Dedifferentiated amniotic fluid mesenchymal stem cell (primary cell): Measurements from ENCODE around the gene IL1R2.

ENCODE experiments used
- DNase-seq: peaks from one replicate; pipeline ENCODE4 v3.0.0-alpha.2; 2016; ENCODE audit errors: extremely low spot score

Gene IL1R2

DNA sequence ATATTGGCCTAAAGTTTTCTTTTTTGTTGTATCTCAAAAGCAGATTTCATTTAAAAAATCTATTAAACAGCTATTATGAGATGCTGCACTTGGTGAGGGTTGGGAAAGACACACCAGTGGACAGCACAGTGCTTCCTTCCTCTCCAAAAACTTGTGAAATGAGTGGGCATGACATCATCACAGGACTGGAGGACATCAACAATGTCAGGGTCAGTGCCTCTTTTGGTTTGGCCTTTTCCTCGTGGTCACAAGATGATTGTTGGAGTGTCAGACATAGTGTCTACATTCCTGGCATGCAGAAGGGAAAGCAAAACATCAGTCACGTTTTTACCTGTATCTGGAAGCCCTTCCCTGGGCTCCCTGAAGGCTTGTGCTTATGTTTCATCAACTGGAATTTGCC is 49.6 kb downstream of the IL1R2 start:
- DNase-seq: no peak

DNA sequence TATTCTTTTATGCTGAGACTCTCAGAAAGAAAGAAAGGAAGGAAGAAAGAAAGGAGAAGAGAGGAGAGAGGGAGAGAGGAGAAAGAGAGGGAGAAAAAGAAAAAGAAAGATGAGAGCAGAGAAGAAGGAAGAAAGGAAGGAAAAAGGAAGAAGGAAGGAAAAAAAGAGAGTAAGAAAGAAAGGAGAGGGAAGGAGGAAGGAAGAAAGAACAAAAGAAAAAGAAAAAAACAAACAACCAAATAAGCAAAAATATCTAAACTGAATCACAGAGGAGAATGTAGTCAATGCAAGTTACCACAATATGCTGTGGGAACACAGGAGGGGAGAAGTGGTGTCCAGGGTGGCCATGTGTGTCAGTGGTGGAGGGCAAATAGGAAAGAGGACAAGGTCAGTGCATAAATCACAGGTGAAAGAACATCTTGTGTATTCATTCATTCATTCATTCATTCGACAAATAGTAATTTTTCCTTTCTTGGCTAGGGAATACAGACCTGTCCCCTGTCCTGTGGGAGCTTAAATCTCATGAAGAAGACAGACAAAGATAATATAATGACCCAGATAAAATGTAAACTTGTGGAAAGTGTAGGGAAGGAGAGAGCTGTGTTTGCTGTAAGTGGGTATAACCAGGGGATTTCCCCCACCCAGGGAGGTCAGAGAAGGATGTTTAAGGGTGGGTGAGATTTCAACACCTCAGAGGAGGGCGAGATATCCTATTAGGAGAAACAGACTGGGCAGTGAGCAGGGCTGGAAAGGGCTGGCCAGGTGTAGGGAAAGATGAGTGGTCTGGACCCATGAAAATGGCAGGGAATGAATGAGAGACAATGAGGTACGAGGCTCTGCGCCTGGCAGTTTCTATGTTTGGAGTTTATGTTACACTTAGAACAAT is 50.7 kb downstream of the IL1R2 start:
- no peak for DNase-seq

DNA sequence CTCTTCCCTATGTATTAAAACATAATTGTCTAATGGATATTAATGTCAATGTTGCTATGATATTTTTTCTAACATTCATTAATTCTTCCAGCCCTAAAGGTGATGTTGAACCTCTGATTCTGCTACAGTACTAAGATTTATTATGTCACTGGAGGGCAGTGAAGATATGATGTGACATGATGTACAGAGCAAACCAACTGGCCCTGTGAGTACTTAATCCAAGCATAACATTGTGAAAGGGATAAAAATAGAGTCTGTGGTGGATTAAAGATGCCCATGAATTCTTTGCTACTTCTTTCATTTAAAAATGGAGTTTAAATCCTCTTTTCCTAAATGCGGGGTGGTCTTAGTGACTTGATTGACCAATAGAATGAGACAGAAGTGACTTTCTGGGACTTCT is 51.8 kb downstream of the IL1R2 start:
- no peak for DNase-seq

DNA sequence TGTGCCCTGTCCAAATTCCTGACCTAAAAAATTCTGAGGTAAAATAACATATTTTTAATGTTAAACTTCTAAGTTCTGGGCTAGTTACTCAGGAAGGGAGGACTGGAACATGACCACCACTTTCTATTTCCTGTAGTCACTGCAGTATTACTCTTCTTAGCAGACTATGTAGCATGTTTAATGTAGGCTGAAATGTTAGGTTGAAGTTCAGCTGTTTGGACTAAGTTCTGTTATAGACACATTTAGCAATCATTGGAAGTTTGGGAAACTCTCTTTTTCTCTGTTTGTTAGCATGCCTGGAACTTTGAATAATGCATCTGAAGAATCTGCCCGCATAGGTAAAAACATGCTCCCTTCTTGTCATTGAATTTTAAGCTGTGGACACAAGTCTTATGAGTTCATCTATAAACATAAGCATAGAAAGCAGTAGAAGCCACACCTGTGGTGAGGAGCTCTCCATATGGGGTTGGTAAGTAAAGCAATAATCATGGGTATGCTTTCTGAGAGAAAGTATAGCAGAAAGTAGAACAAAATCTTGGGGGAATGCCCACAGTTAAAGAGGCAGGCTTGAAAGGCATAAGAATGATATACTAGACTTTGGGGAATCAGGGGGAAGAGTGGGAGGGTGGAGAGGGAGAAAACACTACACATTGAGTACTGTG is 52.6 kb downstream of the IL1R2 start:
- DNase-seq: no peak

DNA sequence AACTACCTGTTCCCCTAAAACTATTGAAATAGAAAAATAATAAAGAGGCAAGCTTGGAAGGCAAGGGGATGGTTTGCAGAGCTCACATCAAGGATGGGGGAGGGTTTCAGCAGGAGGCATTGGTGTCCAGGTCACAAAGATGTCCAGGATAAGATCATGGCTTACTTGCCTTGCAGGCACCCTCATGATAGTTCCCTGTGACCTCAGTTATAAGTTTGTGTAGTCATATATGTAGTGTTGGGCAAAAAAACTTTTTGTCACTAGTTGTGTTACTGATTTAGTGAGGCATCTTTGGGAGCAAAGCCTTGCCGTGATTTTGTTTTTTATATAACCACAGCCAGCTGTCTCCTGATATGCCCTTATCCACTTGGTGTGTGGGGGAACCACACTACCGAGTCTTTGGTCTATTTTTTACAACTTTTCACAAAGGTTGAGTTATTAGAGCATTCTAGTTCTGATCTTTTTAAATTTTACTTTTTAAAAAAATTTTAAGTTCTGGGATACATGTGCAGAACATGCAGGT is 53.3 kb downstream of the IL1R2 start:
- no peak for DNase-seq

DNA sequence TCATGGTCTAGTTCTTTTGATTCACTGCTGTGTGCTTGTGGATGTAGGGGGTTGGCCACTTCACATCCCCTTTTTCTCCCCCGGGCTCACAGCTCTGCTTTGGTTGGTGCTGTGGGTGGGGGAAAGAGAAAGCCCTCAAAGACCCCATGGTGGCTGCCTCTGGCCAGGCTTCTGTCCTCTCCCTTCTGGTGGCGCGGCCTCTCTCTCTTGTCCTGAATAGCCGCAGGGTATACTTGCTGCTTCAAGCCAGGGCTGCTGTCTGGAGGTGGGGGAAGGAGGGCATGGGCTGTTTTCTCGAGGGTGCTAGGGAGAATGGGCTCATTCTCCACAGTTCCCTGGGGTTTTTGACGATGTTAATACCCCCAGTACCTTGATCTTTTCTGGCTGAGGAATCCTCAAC is 53.9 kb downstream of the IL1R2 start:
- no peak for DNase-seq

DNA sequence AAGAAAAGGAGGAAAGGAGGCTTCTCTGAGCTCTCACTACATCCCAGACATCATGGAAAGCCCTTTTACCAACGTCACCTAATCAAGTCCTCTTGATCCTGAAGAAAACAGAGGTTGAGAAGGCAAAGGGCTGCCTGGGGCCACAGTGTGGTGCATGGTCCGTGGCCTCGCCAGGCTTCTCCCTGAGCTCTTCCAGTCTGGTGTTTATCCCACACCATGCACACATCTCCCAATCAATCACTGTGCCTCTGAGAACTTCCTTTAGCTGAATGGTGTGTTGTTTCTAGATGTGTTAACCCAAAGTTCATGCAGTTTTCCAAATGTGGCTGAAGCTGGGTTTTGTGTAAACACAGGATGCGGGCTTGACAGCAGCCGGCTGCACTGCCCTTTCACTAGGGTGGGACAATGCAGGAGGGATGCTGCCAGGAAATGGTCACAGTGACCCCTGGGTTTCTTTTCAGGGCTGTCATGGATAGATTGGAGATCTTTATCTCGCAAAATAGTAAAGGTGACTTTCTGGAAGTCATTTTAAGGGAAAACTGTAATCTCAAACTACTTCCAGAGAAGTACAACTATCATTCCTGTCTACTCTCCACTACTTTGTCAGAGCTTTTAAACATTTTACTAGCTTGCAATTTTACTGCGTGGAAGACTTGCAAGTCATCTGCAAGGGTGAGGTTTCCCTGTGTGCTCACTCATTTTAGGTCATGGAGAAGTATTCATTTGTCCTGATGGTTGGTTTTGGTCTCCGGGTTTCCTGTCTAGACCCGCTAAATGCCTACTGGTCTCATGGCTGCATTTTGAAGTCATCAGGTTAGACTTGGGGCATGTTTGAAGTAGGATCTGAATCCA is 54.6 kb downstream of the IL1R2 start:
- DNase-seq: no peak

DNA sequence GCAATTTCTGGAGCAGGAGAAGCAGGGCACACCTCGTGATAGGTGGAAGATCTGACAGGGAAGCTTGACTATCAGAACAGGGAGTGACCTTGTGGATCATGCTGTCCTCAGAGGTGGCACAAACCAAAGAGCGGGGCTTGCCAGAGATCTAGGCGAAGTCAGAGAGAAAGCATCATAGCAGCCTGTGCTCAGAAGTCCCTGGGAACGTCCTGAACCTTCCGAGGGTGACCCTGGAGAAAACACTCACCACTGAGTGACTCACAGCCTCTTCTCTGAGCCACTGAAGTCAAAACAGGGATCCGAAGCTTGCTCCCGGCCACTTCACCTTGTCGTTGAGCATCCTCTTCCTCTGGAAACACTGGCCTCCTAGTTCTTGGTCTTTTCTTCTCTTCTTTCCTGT is 56.7 kb downstream of the IL1R2 start:
- no peak for DNase-seq

DNA sequence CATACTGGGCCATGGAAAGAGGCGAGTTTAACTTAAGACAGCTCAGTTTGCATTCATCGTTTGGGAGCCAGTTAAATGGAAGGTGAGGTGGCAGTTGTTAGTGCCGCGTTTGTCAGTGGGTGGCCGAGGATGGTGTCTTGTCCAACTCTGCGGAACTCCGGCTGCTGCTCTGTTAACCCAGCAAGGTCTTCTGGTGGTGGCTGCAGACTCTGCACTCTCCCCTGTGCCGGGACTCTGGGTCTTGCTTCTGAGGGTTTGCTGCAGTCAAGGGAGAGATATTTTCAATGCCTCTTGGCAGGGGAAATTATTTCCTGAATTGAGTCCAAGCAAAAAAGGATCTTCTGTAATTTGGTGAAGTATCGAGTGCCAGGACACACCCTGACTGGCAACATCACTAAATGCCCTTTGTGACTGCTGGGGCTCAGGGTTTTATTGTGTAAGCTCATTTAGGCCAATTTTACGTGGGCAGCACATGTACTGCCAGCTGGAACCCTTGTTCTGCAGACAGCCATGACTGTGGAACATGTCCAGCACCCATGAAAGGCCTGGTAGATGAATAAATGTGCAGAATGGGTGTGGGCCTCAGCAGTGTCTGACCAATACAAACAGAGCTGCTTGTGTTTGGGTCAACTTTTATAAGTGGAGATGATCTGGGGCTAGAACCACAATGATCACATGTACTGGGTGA is 58.1 kb downstream of the IL1R2 start:
- peak; percentile 41 for DNase-seq

DNA sequence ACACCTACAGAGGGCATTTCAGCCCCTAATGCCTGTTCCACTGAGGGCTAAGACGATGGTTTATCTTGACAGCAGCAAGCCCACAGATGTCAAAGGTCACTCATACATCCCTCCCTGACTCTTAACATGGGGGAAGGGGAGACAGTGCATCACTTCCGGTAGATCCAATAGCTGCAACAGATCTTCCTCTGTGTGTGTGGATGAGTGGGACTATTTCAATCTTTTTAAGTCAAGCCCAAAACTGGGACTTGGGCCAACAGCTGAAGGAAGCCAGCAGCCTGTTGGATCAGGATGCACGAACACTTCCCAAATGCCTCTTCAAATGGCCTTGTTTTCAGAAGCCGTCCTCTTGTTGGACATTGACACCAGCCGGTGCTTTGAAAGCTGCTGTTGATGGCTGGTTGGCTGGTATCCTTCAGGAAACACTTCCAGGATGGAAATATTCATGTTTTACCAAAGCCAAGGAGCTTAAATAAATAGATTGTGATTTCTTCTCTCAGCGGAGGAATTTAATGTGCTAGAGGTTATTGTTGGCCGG is 59.2 kb downstream of the IL1R2 start:
- DNase-seq: peak; percentile 49

DNA sequence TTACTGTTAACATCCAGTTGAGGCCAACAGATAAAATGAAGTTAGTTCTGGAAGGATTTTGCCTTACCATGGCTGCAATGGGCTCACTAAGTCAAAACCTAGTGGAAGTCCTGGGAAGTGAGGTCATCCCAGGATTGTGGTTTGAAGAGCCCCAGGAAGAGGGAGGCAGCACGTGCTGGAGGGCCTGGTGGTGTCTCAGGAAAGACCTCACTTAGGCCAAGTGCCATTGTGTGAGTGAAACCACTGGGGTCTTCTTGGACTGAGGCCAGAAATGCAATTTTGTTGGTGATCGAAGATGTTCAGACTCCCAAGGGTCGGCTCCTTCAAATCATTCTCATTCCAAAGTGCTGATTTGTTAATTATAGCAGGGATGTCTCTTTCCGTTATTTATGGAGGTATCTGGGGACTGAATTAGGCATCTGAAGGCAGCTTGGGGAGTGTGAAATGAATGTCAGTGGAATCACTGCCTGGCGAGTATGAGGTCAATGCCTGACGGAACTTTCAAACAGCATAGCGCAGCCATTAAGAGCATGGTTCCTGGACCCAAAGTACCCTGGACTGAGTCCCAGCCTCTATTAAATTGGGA is 60.0 kb downstream of the IL1R2 start:
- no peak for DNase-seq

DNA sequence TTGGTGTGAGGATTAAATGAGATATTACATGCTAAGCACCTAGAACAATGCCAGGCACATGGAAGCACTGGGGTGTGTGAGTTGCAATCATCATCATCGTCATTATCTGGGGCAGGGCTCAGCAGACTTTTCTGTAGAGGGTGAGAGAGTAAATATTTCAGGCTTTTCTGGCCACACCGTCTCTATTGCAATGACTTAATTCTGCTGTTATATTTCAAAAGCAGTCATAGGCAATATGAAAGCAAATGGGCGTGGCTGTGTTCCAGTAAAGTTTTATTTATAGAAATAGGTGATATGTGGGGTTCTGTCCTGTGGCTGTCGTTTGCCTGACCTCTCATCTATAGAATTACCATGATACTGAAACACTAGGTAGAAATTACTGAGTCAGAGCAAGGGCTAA is 60.6 kb downstream of the IL1R2 start:
- DNase-seq: no peak

DNA sequence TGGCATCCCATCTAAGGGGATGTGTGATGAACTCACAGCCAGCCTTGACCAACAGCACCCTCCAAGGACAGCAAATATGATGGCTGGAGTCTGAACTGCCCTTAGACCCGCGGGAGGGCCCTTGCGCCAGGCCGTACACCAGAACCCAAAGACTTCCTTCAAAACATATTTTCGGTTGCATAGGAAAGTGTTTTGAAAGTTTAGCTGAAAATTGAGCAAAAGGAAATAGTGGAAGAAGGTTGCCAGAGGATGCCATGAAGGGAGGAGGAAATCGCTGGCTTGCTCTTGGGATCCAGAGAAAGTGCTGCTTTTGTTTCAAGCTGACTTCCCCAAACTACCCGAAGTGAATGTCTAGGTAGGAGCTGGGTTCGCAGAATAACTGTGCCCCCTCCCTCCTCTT is 61.3 kb downstream of the IL1R2 start:
- DNase-seq: no peak

DNA sequence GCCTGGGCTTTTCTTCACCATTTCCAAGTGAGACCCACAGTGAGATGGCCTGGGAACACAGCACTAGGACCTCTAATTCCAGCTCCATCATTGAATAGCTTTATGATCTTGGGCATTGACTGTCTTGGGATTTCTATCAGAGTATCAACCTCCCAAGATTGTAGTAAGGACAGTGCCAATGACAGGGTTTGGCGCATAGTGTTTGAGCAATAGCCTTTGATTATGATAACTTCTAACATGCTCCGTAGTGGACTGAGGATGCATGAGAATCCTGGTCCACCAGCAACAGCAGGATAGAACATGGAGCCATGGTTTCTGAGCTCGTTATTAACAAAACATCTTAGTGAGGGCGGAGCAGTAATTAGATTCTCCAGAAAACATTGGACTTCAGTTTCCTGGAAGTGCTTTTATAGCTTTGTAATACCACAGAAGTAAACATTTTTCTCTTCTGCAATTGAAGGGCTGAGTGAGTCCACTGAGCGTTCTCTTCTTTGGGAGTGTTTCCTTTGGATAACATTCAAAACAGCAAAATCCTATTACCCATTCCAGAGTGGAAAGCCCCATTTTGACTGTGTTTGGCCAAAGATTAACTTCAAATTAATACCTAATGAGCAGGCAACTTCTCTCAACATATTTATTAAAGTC is 63.7 kb downstream of the IL1R2 start:
- DNase-seq: no peak

DNA sequence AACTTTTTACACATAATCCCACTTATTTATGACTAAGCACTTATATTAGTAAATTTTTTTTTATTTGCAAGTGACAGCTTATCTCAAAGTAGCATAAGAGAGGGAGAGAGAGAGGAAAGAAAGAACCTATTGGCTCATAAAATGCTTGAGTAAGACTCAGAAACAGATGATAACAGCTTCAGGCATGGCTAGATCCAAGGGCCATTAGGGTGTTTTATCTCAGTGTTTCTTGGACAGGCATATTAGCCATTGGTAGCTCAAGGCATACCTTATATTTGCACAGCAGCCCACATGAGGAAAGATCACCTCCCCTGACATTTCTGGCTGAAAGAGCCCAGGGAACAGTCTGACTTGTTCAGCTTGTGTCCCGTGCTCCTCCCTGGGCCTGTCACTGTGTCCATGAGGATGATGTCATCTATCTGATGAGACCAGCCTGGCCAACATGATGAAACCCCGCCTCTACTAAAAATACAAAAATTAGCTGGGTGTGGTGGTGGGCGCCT is 64.4 kb downstream of the IL1R2 start:
- no peak for DNase-seq

DNA sequence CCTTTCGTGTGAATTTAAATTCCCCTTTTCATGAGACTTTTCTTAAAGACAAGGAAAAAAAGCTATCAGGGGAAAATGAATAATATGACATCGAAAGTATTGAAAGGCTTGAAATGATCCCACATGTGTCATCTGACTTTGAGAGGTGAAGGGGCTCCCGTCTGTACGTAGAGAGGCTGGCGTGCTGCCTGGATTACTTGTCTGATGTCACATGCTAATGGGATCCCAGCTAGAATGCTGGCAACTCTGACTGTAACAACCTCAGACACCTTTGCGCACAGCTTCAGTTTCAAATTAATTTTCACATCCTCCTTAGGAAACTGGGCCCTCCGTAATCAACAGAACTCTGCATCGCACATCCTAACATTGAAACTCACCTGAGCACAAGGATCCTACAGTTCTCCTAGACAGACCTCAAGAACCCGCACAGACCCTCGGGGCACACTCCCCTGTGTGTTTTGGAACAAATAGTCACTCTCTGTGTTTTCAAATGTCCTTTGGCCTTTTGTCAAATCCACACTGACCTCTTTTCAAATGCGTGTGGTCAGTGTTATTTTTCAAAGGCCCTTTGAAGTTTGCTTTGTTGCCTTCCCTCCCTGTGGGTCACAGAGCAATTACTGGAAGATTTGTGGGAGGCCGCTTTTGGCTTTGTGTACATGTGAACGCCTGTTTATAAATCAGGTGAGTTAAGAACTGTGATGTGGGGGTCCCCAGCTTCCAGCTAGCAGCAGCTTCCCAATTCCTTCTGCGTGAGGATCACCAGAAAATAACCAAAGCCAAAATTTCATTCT is 65.9 kb downstream of the IL1R2 start:
- DNase-seq: no peak

DNA sequence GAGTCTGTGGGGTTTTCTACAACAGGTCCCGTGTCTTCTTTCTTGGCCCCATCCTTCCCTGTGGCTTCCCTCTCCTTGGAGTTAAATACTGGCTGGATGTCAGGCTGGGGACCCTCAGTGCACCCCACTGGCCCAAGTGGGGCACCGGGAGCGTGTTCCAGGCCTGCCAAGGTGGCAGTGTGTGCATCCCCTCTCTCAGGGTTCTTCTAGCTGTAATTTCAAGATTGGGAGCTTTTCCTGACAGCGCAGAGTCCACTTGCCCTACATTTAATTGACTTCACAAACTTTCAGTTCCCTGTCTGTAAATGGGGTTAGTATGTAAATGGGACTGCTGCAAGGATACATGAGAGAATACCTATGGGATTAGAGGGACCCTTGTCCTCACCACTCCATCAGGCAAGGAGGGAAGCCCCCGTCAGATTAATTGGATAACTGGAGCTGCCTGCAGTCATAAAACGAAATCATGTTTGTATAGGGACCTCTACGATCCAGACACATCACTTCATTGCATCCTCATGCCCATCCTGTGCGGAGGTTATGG is 66.6 kb downstream of the IL1R2 start:
- DNase-seq: no peak

DNA sequence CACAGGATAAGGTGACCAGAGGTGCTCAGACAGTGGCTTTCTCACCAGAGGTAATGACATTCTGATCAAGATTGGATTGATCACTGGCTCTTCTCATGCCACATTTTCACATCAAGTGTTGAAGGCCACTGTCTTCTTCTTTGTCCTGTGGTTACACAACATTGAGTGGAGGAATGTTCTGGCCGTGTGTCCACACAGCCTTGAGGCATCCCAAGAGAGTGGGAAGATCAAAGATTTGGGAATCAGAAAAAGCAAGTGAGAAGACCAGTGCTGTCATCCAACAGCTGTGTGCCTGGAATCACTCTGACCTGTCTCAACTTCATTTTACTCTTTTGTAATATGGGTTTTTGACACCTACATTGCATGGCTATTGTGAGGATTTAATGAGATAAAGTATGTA is 67.4 kb downstream of the IL1R2 start:
- DNase-seq: no peak

DNA sequence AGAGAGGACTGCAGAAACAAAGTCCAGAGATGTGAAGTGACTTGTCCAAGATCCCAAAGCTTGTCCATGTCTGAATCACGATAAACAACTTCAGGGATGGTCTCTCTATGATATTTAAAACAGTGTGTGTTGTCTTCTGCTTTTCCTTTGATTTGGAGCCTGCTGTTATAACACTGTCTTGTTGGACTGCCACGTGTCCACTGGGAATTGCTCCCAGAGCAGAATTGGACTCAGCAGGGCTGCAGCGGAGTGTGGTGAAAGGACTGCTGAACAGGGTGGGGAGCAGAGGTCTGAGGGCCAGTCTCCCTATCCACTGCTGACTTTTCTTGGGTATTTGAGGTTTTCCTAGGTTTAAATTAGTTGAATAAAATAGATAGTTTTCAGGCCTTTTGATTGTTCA is 68.3 kb downstream of the IL1R2 start:
- DNase-seq: no peak
